Esophagus squamous epithelium (tissue), 4 donors: ENCODE results near the gene MED16.

Experiments used
- POLR2A ChIP-seq, 4 donors: fragments of 450-650 bp; IDR thresholded peaks; one replicate each; pipeline ENCODE4 v1.6.1; 2017; ENCODE audit warnings: antibody characterized with exemption in 4 of 4, mild to moderate bottlenecking in 4 of 4, moderate library complexity in 3 of 4
- TF ChIP-seq, protein P1 (sequence below), 6 experiments: fragments of 450-650 bp in 4 of 6; fragments of 200-600 bp in 2 of 6; sonication (generic) in 2 of 6; IDR thresholded peaks; one replicate each; pipeline ENCODE4 v1.5.1; 2016 to 2019; ENCODE audit warnings: antibody characterized with exemption in 6 of 6, mild to moderate bottlenecking in 4 of 6, moderate library complexity in 4 of 6

DNA sequence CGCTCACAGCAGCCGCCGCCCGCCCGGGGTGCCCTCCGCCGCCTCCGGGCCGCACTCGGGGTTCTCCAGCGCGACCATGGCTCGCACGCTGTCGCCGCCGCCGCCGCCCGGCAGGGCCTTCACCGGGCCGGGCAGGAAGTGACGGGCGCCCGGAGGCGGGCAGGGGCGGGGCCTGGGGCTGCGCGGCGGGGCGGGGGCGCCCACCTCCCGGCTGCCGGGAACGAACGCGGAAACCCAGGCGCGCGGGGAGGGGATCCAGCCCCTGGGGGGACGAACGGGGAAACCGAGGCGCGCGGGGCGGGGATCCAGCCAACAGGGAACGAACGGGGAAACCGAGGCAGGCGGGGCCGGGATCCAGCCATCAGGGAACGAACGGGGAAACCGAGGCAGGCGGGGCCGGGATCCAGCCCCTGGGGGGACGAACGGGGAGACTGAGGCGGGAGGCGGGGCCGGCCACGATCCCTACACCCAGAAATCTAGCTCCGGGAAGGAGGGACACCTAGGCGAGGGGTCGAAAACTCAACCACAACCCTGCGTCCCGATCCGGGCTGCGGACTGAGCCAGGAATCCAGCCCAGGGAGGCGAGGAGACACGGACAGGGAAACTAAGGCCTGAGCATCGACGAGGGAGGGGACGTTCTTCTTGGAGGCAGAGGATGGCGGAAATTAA, 20.2 kb upstream of the MED16 start, which contains the start of gene R3HDM4:
- TF ChIP-seq, protein P1, sequence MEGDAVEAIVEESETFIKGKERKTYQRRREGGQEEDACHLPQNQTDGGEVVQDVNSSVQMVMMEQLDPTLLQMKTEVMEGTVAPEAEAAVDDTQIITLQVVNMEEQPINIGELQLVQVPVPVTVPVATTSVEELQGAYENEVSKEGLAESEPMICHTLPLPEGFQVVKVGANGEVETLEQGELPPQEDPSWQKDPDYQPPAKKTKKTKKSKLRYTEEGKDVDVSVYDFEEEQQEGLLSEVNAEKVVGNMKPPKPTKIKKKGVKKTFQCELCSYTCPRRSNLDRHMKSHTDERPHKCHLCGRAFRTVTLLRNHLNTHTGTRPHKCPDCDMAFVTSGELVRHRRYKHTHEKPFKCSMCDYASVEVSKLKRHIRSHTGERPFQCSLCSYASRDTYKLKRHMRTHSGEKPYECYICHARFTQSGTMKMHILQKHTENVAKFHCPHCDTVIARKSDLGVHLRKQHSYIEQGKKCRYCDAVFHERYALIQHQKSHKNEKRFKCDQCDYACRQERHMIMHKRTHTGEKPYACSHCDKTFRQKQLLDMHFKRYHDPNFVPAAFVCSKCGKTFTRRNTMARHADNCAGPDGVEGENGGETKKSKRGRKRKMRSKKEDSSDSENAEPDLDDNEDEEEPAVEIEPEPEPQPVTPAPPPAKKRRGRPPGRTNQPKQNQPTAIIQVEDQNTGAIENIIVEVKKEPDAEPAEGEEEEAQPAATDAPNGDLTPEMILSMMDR (IDR thresholded peaks at IDR 0.05) = no peak
- TF ChIP-seq POLR2A (IDR thresholded peaks at IDR 0.05) = peak in 2 of 4 donors; percentile 28 to 79
